A549 (cell line): Measurements from ENCODE around the gene C11orf21.

Experiments
- CEBPB ChIP-seq, 2 experiments: fragments of >200 bp in 1 of 2; sonication (Bioruptor Twin) in 1 of 2; formaldehyde crosslinking in 1 of 2; IDR thresholded peaks; 2 replicates each; pipeline ENCODE4 v1.6.1; 2012 to 2016
- CTCF ChIP-seq: fragments of >200 bp; sonication (Bioruptor Twin); formaldehyde crosslinking; IDR thresholded peaks from 3 replicates; pipeline ENCODE4 v1.5.1; 2016
- E2F6 ChIP-seq: IDR thresholded peaks from 2 replicates; pipeline ENCODE4 v1.6.1; 2012; ENCODE audit warnings: low read depth, borderline replicate concordance
- EP300 ChIP-seq, 2 experiments: fragments of >200 bp; sonication (Bioruptor Twin); formaldehyde crosslinking; IDR thresholded peaks; 2 replicates in 1 of 2; 3 replicates in 1 of 2; pipeline ENCODE4 v1.6.1; 2016 to 2017
- PHF8 ChIP-seq: fragments of 200-600 bp; sonication (generic); IDR thresholded peaks from 2 replicates; pipeline ENCODE4 v1.6.1; 2016; ENCODE audit warnings: low read depth, mild to moderate bottlenecking, antibody characterized with exemption, moderate library complexity, borderline replicate concordance
- RAD21 ChIP-seq, 2 experiments: fragments of >200 bp in 1 of 2; sonication (Bioruptor Twin) in 1 of 2; formaldehyde crosslinking in 1 of 2; IDR thresholded peaks in 1 of 2; conservative IDR thresholded peaks in 1 of 2; 2 replicates in 1 of 2; 3 replicates in 1 of 2; pipeline ENCODE4 v1.6.1; 2012 to 2018; ENCODE audit warnings: inconsistent platforms in 1 of 2

DNA sequence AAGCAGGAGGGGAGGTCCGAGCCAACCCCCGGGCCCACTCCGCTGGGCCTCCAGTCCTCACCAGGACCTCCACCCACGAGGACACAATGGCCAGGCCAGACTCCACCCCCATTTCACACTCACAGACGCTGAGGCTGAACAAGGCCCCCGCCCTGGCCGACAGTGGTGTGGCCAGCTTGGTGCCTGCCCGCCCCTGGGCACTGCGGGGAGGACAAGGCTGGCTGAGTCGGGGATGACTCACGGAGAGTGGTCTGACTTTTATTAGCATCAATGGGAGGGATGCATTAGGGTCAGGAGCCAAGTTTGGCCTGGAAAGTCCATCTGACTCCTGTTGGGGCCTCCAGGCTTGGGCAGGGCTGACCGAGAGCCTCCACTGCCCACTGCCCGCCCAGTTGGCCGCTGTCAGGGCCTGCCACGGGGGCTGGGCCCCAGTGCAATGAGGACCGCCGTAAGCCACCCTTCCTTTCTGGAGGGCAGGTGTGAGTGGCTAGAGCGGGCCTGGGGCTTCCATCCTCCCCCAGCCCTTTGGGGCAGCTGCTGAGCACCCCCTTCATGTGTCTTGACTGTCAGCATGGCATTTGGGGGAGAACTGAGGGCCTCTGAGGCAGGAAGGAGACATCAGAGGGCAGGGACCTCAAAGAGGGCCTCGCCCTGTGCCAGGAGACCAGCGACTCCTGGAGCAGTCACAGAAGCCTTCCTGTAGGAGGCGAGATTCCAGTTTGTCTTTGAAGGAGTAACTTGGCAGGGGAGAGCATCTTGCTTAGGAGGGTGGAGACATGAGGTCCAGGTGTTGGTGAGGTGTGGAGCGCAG lies 10.7 kb upstream of the C11orf21 start:
- TF ChIP-seq CTCF (no peak), RAD21 (conservative IDR thresholded peaks at IDR 0.05 in 1 of 2, IDR thresholded peaks at IDR 0.05 in 1 of 2) (no peak), CEBPB (IDR thresholded peaks at IDR 0.05) (no peak), PHF8 (no peak), EP300 (IDR thresholded peaks at IDR 0.05) (no peak), E2F6 (no peak)
